Loucy (cell line): Measurements from ENCODE around the gene NACA.
A peak's percentile ranks its signal among the peaks of the same experiment; 100 is the strongest.

Experiments
- H2AFZ ChIP-seq: fragments of 200-600 bp; sonication (generic); 2 replicates; pipeline ENCODE4 v1.6.0; 2016; ENCODE audit warnings: antibody characterized with exemption, mild to moderate bottlenecking, low read length, moderate library complexity
- H3F3A ChIP-seq: fragments of 200-600 bp; 2 replicates; pipeline ENCODE4 v1.6.0; 2016; ENCODE audit warnings: antibody characterized with exemption, low read depth, mild to moderate bottlenecking
- H3K27me3 ChIP-seq: fragments of 200-600 bp; sonication (generic); 2 replicates; pipeline ENCODE4 v1.6.1; 2014; ENCODE audit warnings: low read length, mild to moderate bottlenecking; ENCODE audit not compliant: insufficient read depth, poor library complexity, severe bottlenecking
- H3K36me3 ChIP-seq: fragments of 200-600 bp; sonication (generic); 2 replicates; pipeline ENCODE4 v1.6.1; 2016; ENCODE audit warnings: low read length; ENCODE audit not compliant: insufficient read depth
- H3K4me1 ChIP-seq: fragments of 200-600 bp; sonication (generic); 2 replicates; pipeline ENCODE4 v1.5.1; 2014; ENCODE audit warnings: low read length, mild to moderate bottlenecking; ENCODE audit not compliant: insufficient read depth, poor library complexity, severe bottlenecking
- H3K4me2 ChIP-seq: fragments of 200-600 bp; sonication (generic); 2 replicates; pipeline ENCODE4 v1.6.0; 2014; ENCODE audit warnings: antibody characterized with exemption, low read length, low read depth, mild to moderate bottlenecking; ENCODE audit not compliant: poor library complexity, severe bottlenecking
- H3K4me3 ChIP-seq: fragments of 200-600 bp; sonication (generic); 2 replicates; pipeline ENCODE4 v1.5.1; 2014; ENCODE audit warnings: low read length, mild to moderate bottlenecking, mixed read lengths; ENCODE audit not compliant: poor library complexity, severe bottlenecking
- H3K79me2 ChIP-seq: fragments of 200-600 bp; sonication (generic); 2 replicates; pipeline ENCODE4 v1.6.1; 2014; ENCODE audit warnings: low read length; ENCODE audit not compliant: insufficient read depth
- H3K9ac ChIP-seq: fragments of 200-600 bp; sonication (generic); 2 replicates; pipeline ENCODE4 v1.6.0; 2014; ENCODE audit warnings: mild to moderate bottlenecking, low read depth, low read length, moderate library complexity; ENCODE audit not compliant: poor library complexity, severe bottlenecking
- H3K9me2 ChIP-seq: fragments of 200-600 bp; sonication (generic); replicated peaks from 2 replicates; pipeline ENCODE4 v1.6.1; 2016; ENCODE audit warnings: low read depth, low read length, mixed read lengths
- H3K9me3 ChIP-seq: fragments of 200-600 bp; sonication (generic); 2 replicates; pipeline ENCODE4 v1.6.1; 2014; ENCODE audit warnings: mild to moderate bottlenecking, antibody characterized with exemption, low read length, low read depth; ENCODE audit not compliant: insufficient read depth
- H4K20me1 ChIP-seq: fragments of 200-600 bp; sonication (generic); 2 replicates; pipeline ENCODE4 v1.6.0; 2014; ENCODE audit warnings: antibody characterized with exemption, low read length, mild to moderate bottlenecking; ENCODE audit not compliant: insufficient read depth, poor library complexity, severe bottlenecking
- CTCF ChIP-seq: fragments of 200-600 bp; sonication (generic); conservative IDR thresholded peaks from 2 replicates; pipeline ENCODE4 v1.5.1; 2014; ENCODE audit warnings: mild to moderate bottlenecking, antibody characterized with exemption, low read length
- EZH2phosphoT487 ChIP-seq: fragments of 200-600 bp; IDR thresholded peaks from 2 replicates; pipeline ENCODE4 v1.6.1; 2018; ENCODE audit warnings: antibody characterized with exemption, mild to moderate bottlenecking, moderate library complexity, borderline replicate concordance

NACA gene

DNA sequence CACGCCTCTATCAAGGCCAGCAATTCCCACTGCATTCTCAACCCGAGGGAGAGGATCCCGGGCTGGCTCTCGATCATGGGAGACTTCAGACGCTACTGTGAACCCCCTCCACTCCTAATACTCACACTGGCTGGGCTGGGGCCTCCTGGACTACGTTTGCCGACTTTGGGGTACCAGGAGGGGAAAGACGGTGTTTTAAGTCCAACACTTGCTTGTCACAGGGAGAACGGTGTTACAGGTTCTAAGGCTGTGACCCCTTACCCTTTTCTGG, 463 bp downstream of the NACA start:
- Histone ChIP-seq H3K27me3 (peaks cover 11% of the 10 kb centered on the region), H3F3A (peaks cover 9% of the 10 kb centered on the region; the same call in 1 of the 2 replicates), H3K9me2 (no peaks in the 10 kb centered on the region), H3K4me1 (peaks cover 50% of the 10 kb centered on the region), H3K9me3 (no peaks in the 10 kb centered on the region), H2AFZ (peak overlapping the region; percentile 86; the same call in 1 of the 2 replicates), H3K79me2 (peaks cover 55% of the 10 kb centered on the region), H3K4me3 (peak overlapping the region; percentile 99), H3K36me3 (peaks cover 36% of the 10 kb centered on the region; the same call in 1 of the 2 replicates), H3K9ac (peak overlapping the region; percentile 100), H3K4me2 (peak overlapping the region; percentile 89), H4K20me1 (peaks cover 53% of the 10 kb centered on the region)
- no peak for TF ChIP-seq CTCF
- no peak for TF ChIP-seq EZH2phosphoT487

- Histone ChIP-seq H4K20me1 (peaks cover 58% of the 10 kb centered on the region), H3K4me3 (peak overlapping the region; percentile 99), H2AFZ (no peak overlapping the region), H3K9me3 (no peaks in the 10 kb centered on the region), H3K27me3 (peaks cover 11% of the 10 kb centered on the region), H3K9ac (peak overlapping the region; percentile 100), H3K9me2 (no peaks in the 10 kb centered on the region), H3K79me2 (peaks cover 60% of the 10 kb centered on the region), H3F3A (peaks cover 9% of the 10 kb centered on the region; the same call in 1 of the 2 replicates), H3K4me1 (peaks cover 55% of the 10 kb centered on the region), H3K36me3 (peaks cover 36% of the 10 kb centered on the region; the same call in 1 of the 2 replicates), H3K4me2 (peak overlapping the region; percentile 89)
- TF ChIP-seq CTCF (no peak), EZH2phosphoT487 (no peak)
Measured at GRCh38 chr12:56723889-56724700, 1.0 kb downstream of the NACA start.

- H3K4me1 ChIP-seq, result peaks cover 61% of the 10 kb centered on the region
- no peak for TF ChIP-seq CTCF
- TF ChIP-seq EZH2phosphoT487, result no peak
Measured at GRCh38 chr12:56723352-56723751, 1.7 kb downstream of the NACA start.

More at GRCh38 chr12:56723352-56723751, 1.7 kb downstream of the NACA start:
- Histone ChIP-seq H2AFZ (no peak overlapping the region), H3K4me2 (peak overlapping the region; percentile 89), H3K9me3 (no peaks in the 10 kb centered on the region), H3K9me2 (no peaks in the 10 kb centered on the region), H4K20me1 (peaks cover 66% of the 10 kb centered on the region), H3K4me3 (peak overlapping the region; percentile 99), H3F3A (peaks cover 9% of the 10 kb centered on the region; the same call in 1 of the 2 replicates), H3K27me3 (peaks cover 11% of the 10 kb centered on the region), H3K79me2 (peaks cover 68% of the 10 kb centered on the region), H3K9ac (peak overlapping the region; percentile 100), H3K36me3 (peaks cover 38% of the 10 kb centered on the region; the same call in 1 of the 2 replicates)
